ENCODE measurements around the gene LDLRAP1.

LDLRAP1 gene

GRCh38 chr1:25544243-25544764, 898 bp downstream of the LDLRAP1 start:
- DNase-seq, result no peak

- DNase-seq, result no peak
Observed at GRCh38 chr1:25544819-25545218, 1.4 kb downstream of the LDLRAP1 start.

- DNase-seq, result no peak
Observed at GRCh38 chr1:25545767-25546166, 2.4 kb downstream of the LDLRAP1 start.

- no peak for DNase-seq
Observed at GRCh38 chr1:25546193-25546592, 2.8 kb downstream of the LDLRAP1 start.

GRCh38 chr1:25548601-25549000, 5.2 kb downstream of the LDLRAP1 start:
- no peak for DNase-seq

- peak; percentile 87 for DNase-seq
Observed at GRCh38 chr1:25549273-25550154, 6.1 kb downstream of the LDLRAP1 start.

GRCh38 chr1:25550155-25550506, 6.7 kb downstream of the LDLRAP1 start:
- DNase-seq, result no peak

GRCh38 chr1:25550683-25551310, 7.4 kb downstream of the LDLRAP1 start:
- no peak for DNase-seq

GRCh38 chr1:25553749-25554429, 10.5 kb downstream of the LDLRAP1 start:
- DNase-seq, result no peak

GRCh38 chr1:25554430-25554780, 11.0 kb downstream of the LDLRAP1 start:
- no peak for DNase-seq

- DNase-seq, result no peak
Observed at GRCh38 chr1:25554886-25555752, 11.7 kb downstream of the LDLRAP1 start.

GRCh38 chr1:25555753-25556092, 12.3 kb downstream of the LDLRAP1 start:
- DNase-seq, result no peak

GRCh38 chr1:25556132-25556670, 12.8 kb downstream of the LDLRAP1 start:
- DNase-seq, result no peak

GRCh38 chr1:25556791-25557476, 13.5 kb downstream of the LDLRAP1 start:
- no peak for DNase-seq

- DNase-seq, result no peak
Observed at GRCh38 chr1:25557543-25557942, 14.1 kb downstream of the LDLRAP1 start.

GRCh38 chr1:25559031-25559430, 15.6 kb downstream of the LDLRAP1 start:
- DNase-seq, result no peak

- DNase-seq, result no peak
Observed at GRCh38 chr1:25560001-25560400, 16.6 kb downstream of the LDLRAP1 start.

GRCh38 chr1:25560788-25561187, 17.4 kb downstream of the LDLRAP1 start:
- no peak for DNase-seq

GRCh38 chr1:25561421-25562100, 18.2 kb downstream of the LDLRAP1 start:
- no peak for DNase-seq

- peak; percentile 83 for DNase-seq
Observed at GRCh38 chr1:25562101-25562927, 18.9 kb downstream of the LDLRAP1 start.

Data from activated CD8-positive, alpha-beta memory T cell treated with anti-CD3 and anti-CD28 coated beads for 24 hours (primary cell).